ENCODE results near the gene OPTC. TPM values are rescaled to one million over a fixed set of nuclear protein-coding genes. Genes with fewer than 3 reads are reported as not detected.

Gene OPTC
- polyA plus RNA-seq, 1 donor from 2014 or later, result not detected

DNA sequence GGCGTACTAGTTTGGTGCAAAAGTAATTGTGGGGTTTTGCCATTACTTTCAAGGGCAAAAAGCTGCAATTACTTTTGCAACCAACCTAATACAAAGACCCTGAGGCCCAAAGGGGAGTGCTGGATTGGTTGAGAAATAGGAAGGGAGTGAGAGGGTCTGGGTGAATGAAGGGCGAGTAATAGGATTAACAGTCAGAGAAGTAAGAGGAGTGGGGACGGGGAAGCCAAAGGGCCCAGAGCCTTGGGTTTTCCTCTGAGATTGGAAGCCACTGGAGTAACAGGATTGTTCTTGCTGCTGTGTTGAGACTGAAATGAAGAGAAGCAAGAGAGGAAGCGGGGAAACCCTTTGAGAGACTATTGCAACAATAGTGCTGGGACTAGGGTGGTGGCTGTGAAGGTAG, 37.4 kb upstream of the OPTC start:
- no peaks in the 10 kb centered on the region for H3K9me3 ChIP-seq (ENCODE audit: low read length)
- H3K27ac ChIP-seq (ENCODE audit: low read length), result no peak overlapping the region
- no peaks in the 10 kb centered on the region for H3K9me2 ChIP-seq (ENCODE audit: insufficient read depth, low read length)
- H4K20me1 ChIP-seq (ENCODE audit: insufficient read depth), result no peaks in the 10 kb centered on the region
- TF ChIP-seq SMC3 (conservative IDR thresholded peaks at IDR 0.05; ENCODE audit: poor library complexity), result no peak
- no peak for TF ChIP-seq RAD21 (conservative IDR thresholded peaks at IDR 0.05)
- no peak for TF ChIP-seq MXI1 (conservative IDR thresholded peaks at IDR 0.05; ENCODE audit: poor library complexity, severe bottlenecking)
- no peak for TF ChIP-seq EP300 (conservative IDR thresholded peaks at IDR 0.05; ENCODE audit: poor library complexity, severe bottlenecking)
- TF ChIP-seq, protein P1, sequence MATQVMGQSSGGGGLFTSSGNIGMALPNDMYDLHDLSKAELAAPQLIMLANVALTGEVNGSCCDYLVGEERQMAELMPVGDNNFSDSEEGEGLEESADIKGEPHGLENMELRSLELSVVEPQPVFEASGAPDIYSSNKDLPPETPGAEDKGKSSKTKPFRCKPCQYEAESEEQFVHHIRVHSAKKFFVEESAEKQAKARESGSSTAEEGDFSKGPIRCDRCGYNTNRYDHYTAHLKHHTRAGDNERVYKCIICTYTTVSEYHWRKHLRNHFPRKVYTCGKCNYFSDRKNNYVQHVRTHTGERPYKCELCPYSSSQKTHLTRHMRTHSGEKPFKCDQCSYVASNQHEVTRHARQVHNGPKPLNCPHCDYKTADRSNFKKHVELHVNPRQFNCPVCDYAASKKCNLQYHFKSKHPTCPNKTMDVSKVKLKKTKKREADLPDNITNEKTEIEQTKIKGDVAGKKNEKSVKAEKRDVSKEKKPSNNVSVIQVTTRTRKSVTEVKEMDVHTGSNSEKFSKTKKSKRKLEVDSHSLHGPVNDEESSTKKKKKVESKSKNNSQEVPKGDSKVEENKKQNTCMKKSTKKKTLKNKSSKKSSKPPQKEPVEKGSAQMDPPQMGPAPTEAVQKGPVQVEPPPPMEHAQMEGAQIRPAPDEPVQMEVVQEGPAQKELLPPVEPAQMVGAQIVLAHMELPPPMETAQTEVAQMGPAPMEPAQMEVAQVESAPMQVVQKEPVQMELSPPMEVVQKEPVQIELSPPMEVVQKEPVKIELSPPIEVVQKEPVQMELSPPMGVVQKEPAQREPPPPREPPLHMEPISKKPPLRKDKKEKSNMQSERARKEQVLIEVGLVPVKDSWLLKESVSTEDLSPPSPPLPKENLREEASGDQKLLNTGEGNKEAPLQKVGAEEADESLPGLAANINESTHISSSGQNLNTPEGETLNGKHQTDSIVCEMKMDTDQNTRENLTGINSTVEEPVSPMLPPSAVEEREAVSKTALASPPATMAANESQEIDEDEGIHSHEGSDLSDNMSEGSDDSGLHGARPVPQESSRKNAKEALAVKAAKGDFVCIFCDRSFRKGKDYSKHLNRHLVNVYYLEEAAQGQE (IDR thresholded peaks at IDR 0.05; ENCODE audit: borderline replicate concordance), result no peak
- TF ChIP-seq TAF1 (IDR thresholded peaks at IDR 0.05; ENCODE audit: low read depth), result no peak
- TF ChIP-seq, protein P2, sequence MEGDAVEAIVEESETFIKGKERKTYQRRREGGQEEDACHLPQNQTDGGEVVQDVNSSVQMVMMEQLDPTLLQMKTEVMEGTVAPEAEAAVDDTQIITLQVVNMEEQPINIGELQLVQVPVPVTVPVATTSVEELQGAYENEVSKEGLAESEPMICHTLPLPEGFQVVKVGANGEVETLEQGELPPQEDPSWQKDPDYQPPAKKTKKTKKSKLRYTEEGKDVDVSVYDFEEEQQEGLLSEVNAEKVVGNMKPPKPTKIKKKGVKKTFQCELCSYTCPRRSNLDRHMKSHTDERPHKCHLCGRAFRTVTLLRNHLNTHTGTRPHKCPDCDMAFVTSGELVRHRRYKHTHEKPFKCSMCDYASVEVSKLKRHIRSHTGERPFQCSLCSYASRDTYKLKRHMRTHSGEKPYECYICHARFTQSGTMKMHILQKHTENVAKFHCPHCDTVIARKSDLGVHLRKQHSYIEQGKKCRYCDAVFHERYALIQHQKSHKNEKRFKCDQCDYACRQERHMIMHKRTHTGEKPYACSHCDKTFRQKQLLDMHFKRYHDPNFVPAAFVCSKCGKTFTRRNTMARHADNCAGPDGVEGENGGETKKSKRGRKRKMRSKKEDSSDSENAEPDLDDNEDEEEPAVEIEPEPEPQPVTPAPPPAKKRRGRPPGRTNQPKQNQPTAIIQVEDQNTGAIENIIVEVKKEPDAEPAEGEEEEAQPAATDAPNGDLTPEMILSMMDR (IDR thresholded peaks at IDR 0.05; ENCODE audit: poor library complexity, severe bottlenecking), result no peak
- no peak overlapping the region for H3K9ac ChIP-seq (ENCODE audit: low read length)
- H3F3A ChIP-seq (ENCODE audit: insufficient read depth, low read length, poor library complexity, severe bottlenecking), result no peaks in the 10 kb centered on the region
- no peaks in the 10 kb centered on the region for H3K36me3 ChIP-seq (ENCODE audit: insufficient read depth, low read length)
- no peak overlapping the region for H3K4me2 ChIP-seq (ENCODE audit: low read length)
- no peak overlapping the region for H3K4me3 ChIP-seq (ENCODE audit: low read length)
- no peaks in the 10 kb centered on the region for H3K27me3 ChIP-seq (ENCODE audit: insufficient read depth, low read depth, low read length)
- no peaks in the 10 kb centered on the region for H3K79me2 ChIP-seq (replicated peaks; ENCODE audit: insufficient read depth, low read length)
- no peak overlapping the region for H2AFZ ChIP-seq (ENCODE audit: low read depth, low read length)

DNA sequence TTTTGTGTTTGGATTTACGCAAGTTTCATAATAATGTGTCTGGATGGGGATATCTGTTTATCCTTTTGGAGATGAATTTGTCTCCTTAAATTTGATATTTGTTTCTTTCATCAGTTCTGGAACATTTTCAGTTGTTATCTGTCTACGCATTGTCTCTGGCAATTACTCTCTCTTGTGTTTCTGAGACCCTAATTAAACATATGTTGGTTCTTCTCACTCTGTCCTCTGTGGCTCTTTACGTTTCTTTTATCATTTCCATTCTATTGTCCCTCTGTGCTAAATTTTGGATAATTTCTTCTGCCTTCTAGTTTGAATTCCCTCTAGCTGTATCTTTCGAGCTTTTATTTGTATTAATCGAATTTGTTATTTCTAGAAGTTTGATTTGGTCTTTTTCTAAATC, 35.9 kb upstream of the OPTC start:
- Histone ChIP-seq H3K9ac (ENCODE audit: low read length) (no peak overlapping the region), H3F3A (ENCODE audit: insufficient read depth, low read length, poor library complexity, severe bottlenecking) (no peaks in the 10 kb centered on the region), H4K20me1 (ENCODE audit: insufficient read depth) (no peaks in the 10 kb centered on the region), H3K9me3 (ENCODE audit: low read length) (no peaks in the 10 kb centered on the region), H3K36me3 (ENCODE audit: insufficient read depth, low read length) (no peaks in the 10 kb centered on the region), H3K27me3 (ENCODE audit: insufficient read depth, low read depth, low read length) (no peaks in the 10 kb centered on the region), H3K9me2 (ENCODE audit: insufficient read depth, low read length) (no peaks in the 10 kb centered on the region), H3K27ac (ENCODE audit: low read length) (no peak overlapping the region), H3K79me2 (replicated peaks; ENCODE audit: insufficient read depth, low read length) (no peaks in the 10 kb centered on the region), H2AFZ (ENCODE audit: low read depth, low read length) (no peak overlapping the region), H3K4me3 (ENCODE audit: low read length) (no peak overlapping the region), H3K4me2 (ENCODE audit: low read length) (no peak overlapping the region)
- TF ChIP-seq POLR2AphosphoS5 (IDR thresholded peaks at IDR 0.05) (no peak), TAF1 (IDR thresholded peaks at IDR 0.05; ENCODE audit: low read depth) (no peak), EP300 (conservative IDR thresholded peaks at IDR 0.05; ENCODE audit: poor library complexity, severe bottlenecking) (no peak), EZH2 (IDR thresholded peaks at IDR 0.05; ENCODE audit: borderline replicate concordance, insufficient read depth, low read length, poor library complexity, severe bottlenecking) (no peak), MXI1 (conservative IDR thresholded peaks at IDR 0.05; ENCODE audit: poor library complexity, severe bottlenecking) (no peak), SMC3 (conservative IDR thresholded peaks at IDR 0.05; ENCODE audit: poor library complexity) (no peak), RAD21 (conservative IDR thresholded peaks at IDR 0.05) (no peak)
